NK-92 (cell line): ENCODE measurements around the gene TKTL1.

ENCODE experiments used
- DNase-seq: peaks from one replicate; lab custom pipeline; 2025; ENCODE audit not compliant: unreplicated experiment; lab: John Stamatoyannopoulos, UW

The TKTL1 gene

DNA sequence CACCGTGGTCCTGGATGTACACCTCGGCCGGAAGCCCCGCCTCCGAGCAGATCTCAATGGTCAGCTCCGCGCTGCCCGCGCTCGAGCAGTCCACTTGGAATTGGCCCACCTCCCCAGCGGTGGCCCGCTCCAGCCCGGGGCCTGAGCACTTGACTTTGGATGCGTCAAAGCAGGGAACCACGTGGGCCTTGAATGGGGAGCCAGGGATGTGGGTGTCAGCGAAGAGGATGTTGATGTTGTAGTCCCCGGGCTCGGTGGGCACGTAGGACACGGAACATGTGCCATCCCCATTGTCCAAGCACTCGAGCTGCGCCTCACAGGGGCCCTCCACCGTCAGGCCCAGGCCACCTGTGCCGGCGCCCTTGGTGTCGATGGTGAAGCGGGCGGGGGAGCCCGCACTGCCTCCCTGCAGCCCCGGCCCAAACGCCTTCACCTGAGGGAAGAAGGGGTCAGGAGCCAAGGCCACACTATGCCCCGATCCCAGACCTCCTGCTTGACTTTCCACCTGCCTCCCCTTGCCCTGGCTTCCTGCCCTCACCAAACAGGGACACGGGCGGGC is 64.6 kb downstream of the TKTL1 start:
- DNase-seq: no peak

DNA sequence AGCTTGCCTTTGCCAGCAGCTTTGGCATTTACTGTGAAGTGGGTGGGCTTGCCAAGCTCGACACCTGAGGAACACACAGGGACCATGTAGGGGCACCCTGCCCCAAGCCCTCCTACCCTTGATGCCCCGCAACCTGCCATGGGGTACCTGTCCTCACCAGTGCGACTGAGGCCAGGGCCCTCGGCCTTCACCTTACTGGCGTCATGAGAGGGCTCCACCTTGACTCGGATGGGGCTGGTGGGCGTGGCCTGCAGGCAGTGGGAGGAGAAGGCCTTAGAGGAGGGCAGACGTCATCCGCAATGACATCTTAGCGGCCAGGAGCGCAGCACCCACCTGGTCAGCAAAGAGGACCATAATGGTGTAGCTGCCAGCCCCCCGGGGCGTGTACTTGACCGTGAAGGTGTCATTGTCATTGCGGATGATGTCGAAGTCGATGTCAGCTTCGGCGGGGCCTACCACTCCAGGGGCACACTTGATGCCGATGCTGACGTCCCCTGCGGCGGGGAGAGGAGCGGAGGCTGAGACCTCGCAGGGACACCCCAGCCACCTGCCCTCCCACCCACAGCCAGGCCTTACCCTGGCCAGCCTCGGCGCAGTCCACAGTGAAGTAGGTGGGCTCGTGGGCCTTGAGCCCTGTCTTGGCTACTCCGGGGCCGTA is 66.6 kb downstream of the TKTL1 start:
- DNase-seq: no peak

DNA sequence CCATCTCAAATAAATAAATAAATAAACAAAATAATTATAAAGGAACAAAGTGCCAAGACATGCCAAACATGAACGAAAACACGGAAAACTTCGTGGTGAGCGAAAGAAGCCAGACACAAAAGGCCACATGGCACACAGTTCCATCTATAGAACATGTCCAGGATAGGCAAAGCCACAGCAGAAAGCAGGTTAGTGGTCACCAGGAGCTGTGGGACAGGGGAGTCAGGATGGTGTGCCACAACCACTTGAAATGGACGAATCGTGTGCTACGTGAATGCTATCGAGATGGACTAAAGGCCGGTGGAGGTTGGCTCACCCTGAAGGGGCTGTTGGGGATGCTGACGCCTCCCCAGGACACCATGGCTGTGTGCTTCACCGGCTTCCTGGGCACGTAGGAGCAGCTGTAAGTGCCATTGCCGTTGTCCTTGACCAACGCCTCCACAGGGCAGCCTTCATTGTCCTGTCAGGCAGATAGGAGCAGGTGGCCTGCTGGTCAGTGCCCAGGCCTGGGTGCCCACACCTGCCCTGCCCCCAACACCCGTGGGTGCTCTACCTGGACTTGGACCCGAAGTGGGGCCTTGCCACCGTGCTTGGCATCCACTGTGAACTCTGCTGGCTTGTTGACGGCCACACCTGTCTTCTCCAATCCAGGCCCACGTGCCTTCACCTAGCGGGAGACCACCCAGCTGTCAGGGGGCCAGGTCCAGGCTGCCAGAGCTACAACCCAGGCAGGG is 68.3 kb downstream of the TKTL1 start:
- DNase-seq: no peak

DNA sequence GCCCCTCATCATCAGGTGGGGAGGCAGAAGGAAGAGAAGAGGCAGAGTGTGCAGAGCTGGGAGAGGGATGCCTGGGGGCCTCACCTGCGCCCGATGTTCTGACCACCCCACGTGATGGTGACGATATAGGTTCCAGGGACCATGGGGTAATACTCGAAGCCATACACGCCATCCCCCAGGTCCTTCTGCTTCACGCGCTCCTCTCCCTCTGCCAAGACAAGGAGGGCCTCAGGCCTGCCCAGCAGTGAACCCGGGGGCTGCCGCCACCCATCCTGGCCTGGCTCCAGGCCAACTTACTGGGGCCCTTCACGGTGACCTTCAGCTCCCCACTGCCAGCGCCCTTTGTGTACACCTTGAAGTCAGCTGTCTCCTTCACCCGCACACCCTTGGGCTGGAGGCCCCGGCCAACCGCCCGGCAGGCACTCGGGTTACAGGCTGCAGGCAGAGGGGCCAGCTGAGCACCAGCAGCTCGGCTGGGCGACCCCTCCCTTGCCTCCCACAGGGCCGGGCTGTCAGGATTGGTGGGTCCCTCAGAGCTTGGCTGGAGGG is 69.5 kb downstream of the TKTL1 start:
- no peak for DNase-seq

DNA sequence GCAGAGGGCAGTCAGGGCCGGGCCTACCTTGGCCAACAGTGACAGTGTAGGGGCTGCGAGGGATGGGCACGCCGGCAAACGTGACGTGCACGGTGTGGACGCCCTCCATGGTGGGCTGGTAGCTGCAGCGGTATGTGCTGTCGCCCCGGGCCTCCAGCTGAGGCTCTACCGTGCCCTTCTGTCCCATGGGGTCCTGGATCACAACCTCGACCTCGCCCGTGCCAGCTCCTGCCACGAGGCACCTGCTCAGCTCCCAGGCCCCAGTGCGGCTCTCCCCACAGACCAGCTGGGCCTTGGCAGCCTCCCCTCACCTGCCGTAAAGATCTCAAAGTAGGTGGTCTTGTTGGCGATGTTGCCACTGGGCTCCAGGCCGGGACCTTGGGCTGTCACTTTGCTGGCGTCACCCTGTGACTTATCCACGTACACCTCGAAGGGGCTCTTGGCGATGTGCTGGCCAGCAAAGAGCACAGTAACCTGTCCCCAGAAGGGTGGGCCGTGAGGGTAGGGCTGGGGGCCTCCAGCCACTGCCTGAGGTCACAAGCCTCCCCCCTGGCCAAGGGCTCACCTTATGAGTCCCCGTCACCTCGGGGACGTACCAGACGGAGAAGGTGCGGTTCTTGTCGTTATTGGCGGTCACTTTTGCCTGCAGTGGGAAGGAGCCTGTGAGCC is 70.5 kb downstream of the TKTL1 start:
- no peak for DNase-seq

DNA sequence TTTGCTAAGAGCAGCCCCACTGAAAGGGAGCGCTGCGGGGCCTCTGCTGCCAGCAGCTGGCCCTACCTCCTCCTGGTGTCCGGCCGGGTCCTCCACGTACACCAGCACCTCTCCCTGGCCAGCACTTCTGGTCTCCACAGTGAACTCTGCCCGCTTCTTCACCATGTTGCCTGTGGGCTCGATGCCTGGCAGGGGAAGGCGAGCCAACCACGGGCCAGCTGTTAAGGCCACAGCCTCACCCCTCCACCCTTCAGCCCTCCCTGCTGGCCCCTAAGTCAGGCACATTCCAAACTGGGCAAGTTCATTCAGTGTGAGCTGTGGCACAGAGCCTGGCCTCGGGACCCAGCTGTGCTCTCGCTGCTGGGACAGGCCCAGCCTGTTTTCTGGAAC is 71.1 kb downstream of the TKTL1 start:
- no peak for DNase-seq

DNA sequence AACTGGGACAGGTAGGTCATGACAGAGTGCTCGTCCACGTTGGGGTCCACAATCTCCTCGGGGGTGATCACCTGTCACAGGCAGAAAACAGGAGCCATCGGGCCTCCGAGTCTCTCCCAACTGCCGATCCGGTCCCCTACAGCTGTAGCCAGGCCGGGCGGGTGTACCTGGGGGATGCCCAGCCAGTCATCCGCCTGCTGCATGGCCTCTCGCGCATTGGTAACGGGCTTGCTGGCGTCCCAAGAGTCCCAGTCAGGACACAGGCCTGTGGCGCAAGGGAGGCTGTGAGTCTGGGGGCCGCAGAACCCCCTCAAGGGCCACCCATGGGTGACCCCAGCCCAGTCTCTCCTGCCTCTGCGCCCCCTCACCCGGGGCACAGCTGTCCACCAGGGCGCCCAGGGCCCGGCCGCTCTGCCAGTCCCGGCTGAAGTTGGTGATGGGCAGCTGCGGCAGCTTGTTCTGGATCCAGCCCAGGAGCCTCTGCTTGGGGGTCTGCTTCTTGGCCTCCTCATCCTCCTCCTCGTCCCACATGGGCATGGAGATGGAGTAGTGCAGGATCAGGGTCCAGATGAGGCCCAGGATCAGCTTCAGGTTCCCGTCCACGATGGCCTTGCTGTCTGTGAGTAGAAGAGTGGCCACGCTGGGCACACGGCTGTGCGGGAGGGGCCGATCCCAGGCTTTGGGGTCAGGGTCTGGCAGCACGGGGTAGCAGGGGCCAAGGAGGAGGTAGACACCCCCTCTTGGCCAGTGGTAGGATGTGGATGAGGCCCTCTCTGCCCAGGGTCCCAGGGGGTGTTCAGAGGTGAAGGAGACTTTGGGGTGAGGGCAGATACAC is 72.1 kb downstream of the TKTL1 start:
- no peak for DNase-seq

DNA sequence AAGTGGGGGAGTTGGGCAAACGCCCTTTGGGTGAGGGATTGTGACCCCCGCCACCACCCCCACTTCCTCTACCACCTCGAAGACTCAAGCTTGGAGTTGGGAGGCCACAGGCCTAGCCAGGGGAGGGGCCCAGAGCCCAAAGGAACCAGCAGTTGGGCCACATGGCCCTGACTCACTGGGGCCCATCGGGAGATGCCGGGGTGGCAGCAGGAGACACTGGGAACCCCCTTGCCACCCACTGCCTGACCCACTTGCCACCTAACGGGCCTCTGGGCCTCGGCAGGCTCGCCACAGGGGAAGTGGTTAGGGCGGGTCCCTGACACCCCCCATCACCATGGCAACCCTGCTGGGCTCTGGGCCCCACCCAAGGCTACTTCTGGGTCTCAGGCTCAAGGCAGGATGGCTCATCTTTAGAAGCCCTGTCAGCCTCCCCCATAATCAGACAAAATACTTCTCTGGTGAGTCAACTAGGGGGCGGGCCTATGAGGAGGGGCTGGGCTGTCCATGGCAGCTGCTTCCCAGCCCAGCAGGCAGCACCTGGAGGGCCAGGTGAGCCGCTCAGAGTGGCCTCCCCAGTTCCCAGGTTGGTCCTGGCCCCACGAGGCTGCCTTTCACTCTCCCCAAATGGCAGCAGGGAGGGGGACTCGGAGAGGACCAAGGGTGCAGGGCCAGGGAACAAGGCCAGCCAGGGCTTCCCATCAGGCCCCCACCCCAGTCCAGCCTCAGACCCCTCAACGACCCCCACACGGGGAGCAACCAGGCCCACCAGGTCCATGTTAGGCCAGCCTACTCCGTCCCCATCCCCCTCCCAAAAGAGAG is 73.2 kb downstream of the TKTL1 start:
- DNase-seq: no peak

DNA sequence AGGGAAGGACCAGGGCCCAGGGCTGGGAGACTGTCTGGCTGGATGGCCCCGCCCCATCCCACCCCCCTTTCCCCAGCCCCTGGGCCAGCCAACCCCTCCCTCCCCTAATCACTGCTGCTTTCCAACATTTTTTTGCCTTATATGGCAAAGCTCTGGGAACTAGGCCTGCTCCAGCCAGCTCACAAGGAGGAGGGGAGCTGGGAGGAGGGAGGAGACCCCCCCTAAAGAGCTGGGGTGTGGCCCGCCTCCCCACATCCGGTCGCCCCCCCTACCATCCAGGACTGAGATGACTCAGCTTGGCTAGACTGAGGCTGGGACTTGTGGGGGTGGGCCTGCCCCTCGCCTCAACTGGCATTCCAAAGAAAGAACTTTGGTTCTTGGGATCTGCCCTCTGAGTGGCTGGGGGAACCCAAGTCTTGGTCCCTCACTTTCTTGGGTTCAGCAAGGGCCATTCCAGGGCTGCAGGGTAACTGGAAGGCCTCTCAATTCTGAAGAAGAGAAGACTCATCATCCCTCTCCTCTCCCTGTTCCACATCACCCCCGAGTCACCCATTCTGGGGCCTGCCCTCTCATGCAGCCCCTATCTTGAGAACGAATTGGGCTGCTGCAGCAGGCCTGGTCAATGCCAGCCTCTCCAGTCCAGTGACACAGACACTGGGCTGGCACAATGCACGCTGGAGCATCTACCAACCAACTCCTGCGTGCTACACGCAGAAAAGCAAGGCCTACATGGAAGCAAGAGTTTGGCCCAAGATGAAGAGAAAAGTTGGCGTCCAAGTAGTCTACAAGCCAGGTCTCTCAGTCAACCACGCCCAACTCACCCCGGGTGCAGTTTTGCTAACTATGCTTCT is 74.1 kb downstream of the TKTL1 start:
- no peak for DNase-seq

DNA sequence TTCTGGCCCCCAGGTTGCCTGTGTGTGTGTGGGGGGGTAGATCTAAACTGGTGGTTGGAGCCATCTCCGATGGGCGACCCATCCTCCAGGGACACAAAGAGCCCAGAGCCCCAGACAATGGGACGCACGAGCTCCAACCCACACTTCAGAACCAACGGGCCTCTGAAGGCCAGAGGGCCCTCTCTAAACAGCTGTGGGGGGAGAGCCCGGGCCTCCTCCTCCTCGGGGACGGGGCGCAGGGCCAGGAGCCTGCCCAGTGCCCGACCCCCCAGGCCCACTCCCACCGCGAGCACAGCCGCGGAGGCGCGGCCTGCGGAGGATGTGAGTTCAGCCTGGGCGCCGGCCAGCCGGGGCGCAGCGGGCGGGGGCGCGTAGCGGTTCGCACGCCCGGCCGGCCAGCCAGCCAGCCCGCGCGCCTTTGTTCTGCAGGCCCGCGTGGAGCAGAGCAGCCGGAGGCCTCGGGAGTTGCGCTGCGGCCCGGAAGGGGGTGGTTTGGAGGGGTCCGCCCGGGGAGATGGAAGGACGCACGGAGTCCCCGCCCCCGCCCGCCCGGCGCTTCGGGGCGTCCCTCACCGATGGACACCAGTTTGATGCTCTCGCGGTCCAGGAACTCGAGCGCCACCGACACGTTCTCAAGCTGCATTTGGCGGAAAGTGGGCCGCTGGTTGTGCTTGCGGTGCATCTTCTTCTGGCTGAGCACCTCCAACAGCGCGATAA is 74.9 kb downstream of the TKTL1 start:
- DNase-seq: no peak

DNA sequence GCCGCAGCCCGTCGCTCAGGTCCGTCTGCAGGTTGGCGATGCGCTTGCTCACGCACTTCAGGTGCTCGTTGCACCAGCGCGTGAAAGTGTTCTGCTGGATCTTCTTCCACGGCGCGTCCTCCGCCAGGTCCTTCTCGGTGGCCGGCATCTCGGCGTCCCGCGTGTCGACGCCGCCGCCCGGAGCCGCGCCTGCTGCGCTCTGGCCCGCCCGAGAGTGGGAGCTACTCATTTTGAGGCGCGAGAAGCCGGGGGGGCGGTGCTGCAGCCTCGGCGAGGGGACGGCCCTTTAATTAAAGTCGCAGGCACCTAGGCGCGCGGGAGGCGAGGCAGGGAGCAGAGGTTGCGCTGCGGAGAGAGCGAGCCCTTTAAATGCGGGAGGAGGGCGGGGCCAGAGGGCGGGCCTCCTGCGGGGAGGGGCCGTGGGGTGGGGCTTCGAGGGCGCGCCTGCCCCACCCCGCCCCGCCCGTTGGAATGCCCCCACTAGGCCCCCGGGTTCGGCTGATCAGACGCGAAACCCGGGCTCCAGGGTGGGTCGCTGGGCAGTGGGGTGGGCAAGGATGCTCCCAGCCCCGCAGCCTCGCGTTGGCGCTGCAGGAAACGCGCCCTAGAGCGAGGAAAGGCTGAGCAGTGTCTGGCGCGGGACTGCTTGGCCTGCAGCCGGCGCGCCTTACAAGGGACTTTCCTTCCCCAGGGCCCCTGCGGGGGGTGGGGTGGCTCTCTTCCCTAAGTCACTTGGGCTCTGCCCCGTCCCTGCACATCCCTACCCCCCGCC is 75.6 kb downstream of the TKTL1 start:
- peak; percentile 33 for DNase-seq

DNA sequence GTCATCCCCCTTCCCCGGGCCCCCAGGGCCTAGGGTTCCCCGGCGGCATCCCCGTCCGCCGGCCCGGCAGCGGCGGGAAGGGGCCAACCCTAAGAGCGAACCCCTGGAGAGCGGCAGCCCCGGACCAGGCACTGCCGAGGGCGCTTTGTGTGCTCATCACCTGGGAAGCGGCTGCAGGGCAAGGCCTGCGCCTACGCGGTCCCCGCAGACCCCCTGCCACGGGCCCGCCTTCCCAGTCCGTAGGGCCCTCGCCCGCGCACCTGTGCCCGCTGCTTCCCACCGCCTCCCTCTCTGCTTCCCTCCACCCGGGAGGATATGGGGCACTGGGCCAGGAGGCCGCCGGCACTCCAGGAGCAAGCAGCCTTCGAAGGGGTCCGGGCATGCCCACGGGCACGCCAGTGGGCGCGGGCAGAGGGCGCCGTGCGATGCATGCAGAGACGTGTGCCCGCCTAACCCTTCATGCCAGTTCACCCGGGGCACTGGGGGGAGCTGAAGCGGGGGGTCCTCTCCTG is 76.2 kb downstream of the TKTL1 start:
- DNase-seq: no peak

DNA sequence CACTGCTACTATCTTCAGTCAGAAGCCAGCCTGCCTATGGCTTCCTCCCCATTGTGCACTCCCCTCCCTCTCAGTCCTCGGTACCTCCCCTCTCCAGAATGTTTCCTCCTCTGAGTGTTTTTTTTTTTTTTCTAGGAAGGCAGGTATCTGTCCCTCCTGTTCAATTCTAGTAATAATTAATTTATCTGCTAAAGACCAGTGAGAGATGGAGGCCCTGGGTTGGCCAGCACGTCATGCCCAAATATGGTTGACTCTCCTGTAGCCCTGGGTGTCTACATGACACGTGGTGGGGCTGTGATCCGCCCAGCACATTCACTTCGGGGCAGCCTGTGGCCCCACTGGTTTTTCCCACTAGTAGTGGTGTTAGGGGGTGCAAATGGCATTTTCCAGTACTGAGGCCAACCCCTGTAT is 77.0 kb downstream of the TKTL1 start:
- no peak for DNase-seq

DNA sequence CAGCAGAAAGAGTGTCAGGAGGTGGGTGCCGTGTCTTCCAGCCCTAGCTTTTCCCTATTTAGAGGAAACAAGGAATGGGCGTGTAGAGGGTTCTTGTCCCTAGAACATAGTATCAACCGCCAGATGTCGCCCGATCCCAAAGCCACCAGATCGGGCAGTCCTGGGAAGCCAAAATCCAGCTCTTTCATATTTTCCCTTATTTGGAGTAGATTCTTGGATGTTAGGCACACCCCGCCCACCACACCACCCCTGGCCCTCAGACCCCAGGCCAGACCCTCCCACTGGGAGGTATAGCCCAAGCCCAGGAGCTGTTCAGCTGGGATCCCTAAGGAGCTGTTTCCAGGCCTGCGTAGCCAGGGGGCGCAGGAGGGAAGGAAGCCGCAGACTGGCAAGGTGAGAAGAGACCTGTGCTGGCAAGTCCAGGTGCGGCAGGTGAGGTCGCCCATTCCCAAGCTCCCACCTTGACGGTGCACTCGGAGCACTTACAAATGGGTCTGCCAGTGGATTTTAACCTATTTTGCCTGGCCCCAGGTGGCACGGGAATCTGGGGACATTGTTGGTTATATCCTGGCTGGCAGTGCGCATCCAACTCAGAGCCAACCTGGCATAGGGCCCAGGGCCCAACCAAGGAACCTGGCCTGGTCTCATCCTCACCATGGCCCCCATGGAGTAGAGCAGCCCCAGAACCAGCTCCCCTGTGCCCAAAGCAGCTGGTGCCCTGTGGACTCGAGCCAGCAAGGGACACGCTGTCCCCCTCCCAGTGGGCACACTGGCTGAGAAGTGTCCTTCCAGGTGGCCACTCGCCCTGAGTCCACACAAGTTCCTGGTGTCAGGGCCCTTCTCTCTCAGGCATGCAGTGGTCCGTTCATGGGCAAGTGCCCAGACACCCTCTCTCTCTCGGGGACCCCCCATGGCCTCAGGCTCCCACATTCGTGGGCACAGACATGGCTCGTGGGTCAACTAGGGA is 78.0 kb downstream of the TKTL1 start:
- DNase-seq: no peak

DNA sequence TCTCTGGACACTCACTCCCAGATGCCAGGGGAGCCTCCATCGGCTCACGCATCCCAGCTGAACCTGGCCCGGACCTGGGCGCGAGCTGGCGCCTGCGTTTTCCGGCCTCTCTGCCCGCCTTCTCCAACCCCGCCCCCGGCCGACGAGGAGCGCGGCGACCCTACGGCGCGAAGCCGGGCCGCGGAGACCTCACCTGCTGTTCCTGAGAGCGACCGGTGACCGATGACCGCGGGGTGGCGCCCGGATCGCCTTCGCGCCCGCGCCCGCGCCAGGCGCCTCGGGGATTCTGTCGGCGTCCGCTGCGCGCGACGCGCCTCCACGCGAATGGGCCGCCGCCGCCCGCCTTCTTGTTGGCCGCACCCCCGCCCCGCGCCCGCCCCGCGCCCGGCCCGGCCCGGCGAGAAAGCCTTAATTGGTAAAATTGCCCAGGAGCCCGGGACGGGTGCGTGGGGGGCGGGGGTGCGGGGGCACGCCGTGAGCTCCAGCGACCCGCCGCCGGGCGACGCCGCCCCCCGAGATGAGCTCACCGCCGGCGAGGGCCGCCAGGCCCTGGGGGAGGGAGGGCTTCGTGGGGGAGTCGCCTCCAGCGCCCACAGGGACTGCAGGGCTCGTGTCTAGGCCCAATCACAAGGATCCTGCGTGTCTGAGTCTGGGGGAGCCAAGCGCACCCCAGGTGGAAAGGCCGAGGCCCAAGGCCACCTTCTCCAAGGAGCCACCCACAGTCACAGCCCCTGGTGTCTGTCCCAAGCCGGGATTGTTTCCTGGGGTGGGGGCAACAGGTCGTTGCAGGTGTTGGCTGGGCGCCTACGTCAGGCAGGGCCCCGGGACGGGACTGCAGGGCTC is 78.9 kb downstream of the TKTL1 start, which contains the start of gene FLNA:
TSS of gene FLNA (minus strand) at position 322 of the 843 bp plus-strand sequence. CDS start 3,389 bp downstream, outside the sequence.
- DNase-seq: no peak
